Stimulated activated CD8-positive, alpha-beta memory T cell treated with anti-CD3 and anti-CD28 coated beads, Interleukin-2, amount 100 ng/mL, for 48 hours (primary cell): ENCODE results near the gene DNAJC5.
"Not testable (repeated sequence)": the region's sequence is repeated elsewhere in the genome, so short reads cannot be mapped to it uniquely, and the experiment has no call there.

Experiments used
- DNase-seq, 2 donors: peaks; one replicate each; pipeline ENCODE4 v3.0.0-alpha.2; 2020; ENCODE audit warnings: low read depth in 2 of 2

The DNAJC5 gene

GRCh38 chr20:63861365-63861934, 33.5 kb upstream of the DNAJC5 start, which contains the start of gene ABHD16B:
Gene ABHD16B, plus strand, starts transcription at chr20:63861498. Its CDS starts 43 bp downstream, at chr20:63861541.
- DNase-seq: no peak

GRCh38 chr20:63861981-63862901, 32.7 kb upstream of the DNAJC5 start:
- DNase-seq: no peak

GRCh38 chr20:63863021-63863797, 31.7 kb upstream of the DNAJC5 start:
- DNase-seq: no peak

- peak; percentile 70 to 72 for DNase-seq
These were observed 31.0 kb upstream of the DNAJC5 start for GRCh38 chr20:63863798-63864544.

GRCh38 chr20:63864545-63864977, 30.4 kb upstream of the DNAJC5 start:
- DNase-seq: no peak

GRCh38 chr20:63864978-63865640, 29.8 kb upstream of the DNAJC5 start, which contains the start of gene TPD52L2:
Gene TPD52L2, plus strand, starts transcription at chr20:63865270. Its CDS starts 96 bp downstream, at chr20:63865366.
- peak; percentile 95 to 98 for DNase-seq

GRCh38 chr20:63867042-63867441, 27.9 kb upstream of the DNAJC5 start:
- not testable (repeated sequence) for DNase-seq

- no peak for DNase-seq
These were observed 26.7 kb upstream of the DNAJC5 start for GRCh38 chr20:63868264-63868663.

- peak in 1 of 2 donors; percentile 32 for DNase-seq
These were observed 21.4 kb upstream of the DNAJC5 start for GRCh38 chr20:63873477-63873971.

- not testable (repeated sequence) for DNase-seq
These were observed 20.7 kb upstream of the DNAJC5 start for GRCh38 chr20:63874241-63874640.

GRCh38 chr20:63876489-63877036, 18.4 kb upstream of the DNAJC5 start:
- DNase-seq: no peak

GRCh38 chr20:63877755-63878470, 17.0 kb upstream of the DNAJC5 start:
- no peak for DNase-seq

GRCh38 chr20:63878899-63879663, 15.8 kb upstream of the DNAJC5 start:
- DNase-seq: no peak

- DNase-seq: not testable (repeated sequence)
These were observed 14.0 kb upstream of the DNAJC5 start for GRCh38 chr20:63880901-63881300.

- DNase-seq: no peak
These were observed 13.3 kb upstream of the DNAJC5 start for GRCh38 chr20:63881451-63882226.

GRCh38 chr20:63882257-63883200, 12.4 kb upstream of the DNAJC5 start:
- no peak for DNase-seq

GRCh38 chr20:63883201-63883593, 11.7 kb upstream of the DNAJC5 start:
- DNase-seq: no peak
